Myocyte (in vitro differentiated cells): Measurements from ENCODE around the gene FIBP. TPM values are rescaled to one million over a fixed set of nuclear protein-coding genes. Genes with fewer than 3 reads are reported as not detected.

ENCODE experiments used
- DNase-seq: peaks from one replicate; pipeline ENCODE4 v3.0.0-alpha.2; 2012; ENCODE audit warnings: low read depth
- total RNA-seq: library from RNA; depleted of rRNA; stranded (reverse); fragments of >200 nt; gene quantifications from 2 replicates; pipeline ENCODE4 v1.2.3, GENCODE V29; 2014

FIBP gene
- total RNA-seq, 1 donor from 2014 or later, result 92.4 TPM

GRCh38 chr11:65891219-65892136, 3.2 kb upstream of the FIBP start:
- peak; percentile 61 for DNase-seq

- DNase-seq, result peak; percentile 95
Measured at GRCh38 chr11:65890324-65891218, 2.3 kb upstream of the FIBP start, which contains the start of gene CCDC85B. Gene CCDC85B, plus strand, starts transcription at chr11:65890673. Its CDS starts 111 bp downstream, at chr11:65890784.

GRCh38 chr11:65887723-65888162, 528 bp downstream of the FIBP start:
- DNase-seq, result no peak

GRCh38 chr11:65886826-65887722, 1.2 kb downstream of the FIBP start:
- no peak for DNase-seq

- DNase-seq, result no peak
Measured at GRCh38 chr11:65885808-65886536, 2.3 kb downstream of the FIBP start.

GRCh38 chr11:65885231-65885630, 3.0 kb downstream of the FIBP start:
- no peak for DNase-seq

- DNase-seq, result peak; percentile 78
Measured at GRCh38 chr11:65884716-65885092, 3.6 kb downstream of the FIBP start.

GRCh38 chr11:65883786-65884715, 4.2 kb downstream of the FIBP start:
- no peak for DNase-seq

- no peak for DNase-seq
Measured at GRCh38 chr11:65883058-65883761, 5.1 kb downstream of the FIBP start.

- DNase-seq, result no peak
Measured at GRCh38 chr11:65882120-65883057, 5.9 kb downstream of the FIBP start.

- no peak for DNase-seq
Measured at GRCh38 chr11:65880844-65881421, 7.3 kb downstream of the FIBP start.

GRCh38 chr11:65880027-65880426, 8.2 kb downstream of the FIBP start:
- no peak for DNase-seq

- no peak for DNase-seq
Measured at GRCh38 chr11:65879617-65880016, 8.7 kb downstream of the FIBP start, which contains the start of gene CTSW. Gene CTSW, plus strand, starts transcription at chr11:65879837. Its CDS starts 18 bp downstream, at chr11:65879855.

- peak; percentile 94 for DNase-seq
Measured at GRCh38 chr11:65873318-65874156, 14.7 kb downstream of the FIBP start.

- peak; percentile 48 for DNase-seq
Measured at GRCh38 chr11:65872586-65873317, 15.5 kb downstream of the FIBP start, which contains the start of gene EFEMP2. Gene EFEMP2, minus strand, starts transcription at chr11:65872800. Its CDS starts 446 bp downstream, at chr11:65872354.
